GM12874 (cell line): ENCODE data around the gene ABCB1.

Experiments
- TF ChIP-seq, protein P1 (sequence below): IDR thresholded peaks from 2 replicates; pipeline ENCODE4 v1.5.1; 2011; ENCODE audit warnings: low read depth, mild to moderate bottlenecking, control low read depth, low read length, moderate library complexity; ENCODE audit not compliant: insufficient read depth

Gene ABCB1

DNA sequence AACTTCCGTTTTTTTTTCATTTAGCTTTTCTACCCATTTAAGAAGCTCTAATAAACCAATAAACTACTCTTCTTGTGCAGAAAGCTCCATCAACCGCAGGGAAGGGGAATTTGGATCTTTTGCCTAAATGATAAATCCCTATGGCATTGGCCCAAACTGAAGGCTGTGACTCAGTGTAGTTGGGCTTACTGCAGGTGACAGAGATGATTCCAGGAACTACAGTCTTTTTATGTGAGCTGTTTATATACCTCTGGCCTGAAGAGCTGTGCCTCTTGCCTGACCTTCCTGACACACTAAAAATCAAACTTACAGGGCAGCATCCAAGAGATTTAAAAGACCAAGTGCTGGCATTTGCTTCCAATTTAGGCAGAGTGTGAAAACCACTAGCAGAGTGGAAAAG is 25.2 kb downstream of the ABCB1 start:
- TF ChIP-seq, protein P1, sequence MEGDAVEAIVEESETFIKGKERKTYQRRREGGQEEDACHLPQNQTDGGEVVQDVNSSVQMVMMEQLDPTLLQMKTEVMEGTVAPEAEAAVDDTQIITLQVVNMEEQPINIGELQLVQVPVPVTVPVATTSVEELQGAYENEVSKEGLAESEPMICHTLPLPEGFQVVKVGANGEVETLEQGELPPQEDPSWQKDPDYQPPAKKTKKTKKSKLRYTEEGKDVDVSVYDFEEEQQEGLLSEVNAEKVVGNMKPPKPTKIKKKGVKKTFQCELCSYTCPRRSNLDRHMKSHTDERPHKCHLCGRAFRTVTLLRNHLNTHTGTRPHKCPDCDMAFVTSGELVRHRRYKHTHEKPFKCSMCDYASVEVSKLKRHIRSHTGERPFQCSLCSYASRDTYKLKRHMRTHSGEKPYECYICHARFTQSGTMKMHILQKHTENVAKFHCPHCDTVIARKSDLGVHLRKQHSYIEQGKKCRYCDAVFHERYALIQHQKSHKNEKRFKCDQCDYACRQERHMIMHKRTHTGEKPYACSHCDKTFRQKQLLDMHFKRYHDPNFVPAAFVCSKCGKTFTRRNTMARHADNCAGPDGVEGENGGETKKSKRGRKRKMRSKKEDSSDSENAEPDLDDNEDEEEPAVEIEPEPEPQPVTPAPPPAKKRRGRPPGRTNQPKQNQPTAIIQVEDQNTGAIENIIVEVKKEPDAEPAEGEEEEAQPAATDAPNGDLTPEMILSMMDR: no peak

DNA sequence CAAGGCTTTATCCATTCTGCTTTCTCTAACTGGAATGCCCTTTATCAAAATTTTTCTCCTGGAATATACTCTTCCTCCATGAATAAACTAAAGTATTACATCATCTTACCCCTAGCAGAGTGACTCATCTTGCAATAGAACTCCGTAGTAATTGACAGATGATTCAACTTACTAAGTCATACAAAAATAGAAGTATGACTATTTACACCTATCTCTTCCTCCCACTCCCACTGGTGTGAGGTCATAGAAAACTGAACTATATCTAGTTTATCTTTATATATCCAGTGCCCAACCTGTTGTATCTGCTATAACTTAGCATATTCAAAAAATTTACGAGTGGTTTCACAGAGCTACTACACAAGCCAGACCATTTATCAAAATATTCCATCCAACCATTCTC is 26.1 kb downstream of the ABCB1 start:
- TF ChIP-seq, protein P1: no peak

DNA sequence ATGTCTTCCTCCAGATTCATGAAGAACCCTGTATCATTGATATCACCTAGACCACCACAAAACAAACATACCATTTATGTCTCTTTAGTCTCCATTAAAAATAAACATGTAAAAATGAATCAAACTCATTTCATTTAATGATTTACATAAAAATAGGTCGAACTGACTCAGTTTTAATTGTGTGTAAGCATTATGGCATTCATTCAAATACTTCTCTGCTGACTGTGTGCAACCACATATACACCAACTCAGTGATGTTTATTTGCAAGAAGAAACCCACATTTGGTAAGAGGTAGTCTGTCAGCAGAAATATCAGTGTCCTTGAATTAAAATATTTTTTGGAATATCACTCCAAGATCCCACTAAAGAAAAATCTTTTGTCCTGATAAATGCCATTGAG is 30.5 kb downstream of the ABCB1 start:
- TF ChIP-seq, protein P1: no peak

DNA sequence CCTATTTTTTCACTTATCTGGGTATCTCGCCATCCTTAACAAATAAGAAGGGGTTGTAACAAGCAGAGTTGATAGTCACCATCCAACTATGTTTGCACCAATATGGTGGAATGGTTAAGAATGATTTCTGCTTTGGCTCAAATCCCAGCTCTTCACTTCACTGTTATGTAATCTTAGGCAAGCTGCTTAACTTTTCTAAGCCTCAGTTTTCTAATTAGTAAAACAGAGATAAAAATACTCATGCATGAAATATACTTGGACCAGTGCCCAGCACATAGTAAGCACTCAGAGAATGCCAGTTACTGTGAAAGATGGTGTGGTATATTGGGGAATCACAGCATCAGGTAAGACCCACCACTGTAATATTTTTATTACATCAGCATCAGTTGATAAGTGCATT is 33.6 kb downstream of the ABCB1 start:
- TF ChIP-seq, protein P1: no peak

DNA sequence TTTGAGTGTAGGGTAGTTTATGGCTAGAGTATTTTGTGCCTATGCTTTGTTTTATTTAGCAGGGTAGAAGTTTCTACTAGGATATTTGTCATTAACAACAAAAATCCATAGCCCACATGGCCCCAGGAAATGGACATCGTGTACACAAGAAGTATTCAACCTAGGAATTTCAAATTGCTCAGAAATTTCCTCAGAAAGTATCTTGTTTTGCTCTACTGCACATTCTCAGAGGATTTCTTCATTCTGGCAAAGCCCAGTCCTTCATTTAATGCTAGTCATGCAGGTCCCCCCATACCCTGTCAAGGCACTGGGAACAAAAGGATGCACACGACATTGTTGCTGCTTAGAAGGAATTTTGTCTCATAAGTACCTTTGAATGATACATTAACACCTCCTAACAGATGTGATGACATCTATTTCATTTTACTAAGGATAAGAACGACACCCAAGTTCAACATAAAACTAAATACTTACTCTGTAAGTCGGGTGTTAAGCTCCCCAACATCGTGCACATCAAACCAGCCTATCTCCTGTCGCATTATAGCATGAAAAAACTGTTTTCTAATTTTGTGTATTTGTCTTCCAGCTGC is 34.3 kb downstream of the ABCB1 start:
- TF ChIP-seq, protein P1: no peak

DNA sequence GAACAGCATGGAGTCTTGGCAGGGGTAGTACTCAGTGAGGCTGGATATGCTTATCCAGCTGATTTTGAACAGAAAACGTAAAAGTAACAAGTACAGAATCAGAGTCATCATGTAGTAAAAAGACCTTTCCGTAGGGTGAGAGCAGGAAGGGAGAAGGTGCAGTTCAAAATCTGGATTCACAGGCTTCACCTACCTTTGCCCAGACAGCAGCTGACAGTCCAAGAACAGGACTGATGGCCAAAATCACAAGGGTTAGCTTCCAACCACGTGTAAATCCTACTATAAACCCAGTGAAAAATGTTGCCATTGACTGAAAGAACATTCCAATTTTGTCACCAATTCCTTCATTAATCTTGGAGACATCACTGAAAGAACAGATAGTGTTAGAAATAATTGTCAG is 34.8 kb downstream of the ABCB1 start:
- TF ChIP-seq, protein P1: no peak

DNA sequence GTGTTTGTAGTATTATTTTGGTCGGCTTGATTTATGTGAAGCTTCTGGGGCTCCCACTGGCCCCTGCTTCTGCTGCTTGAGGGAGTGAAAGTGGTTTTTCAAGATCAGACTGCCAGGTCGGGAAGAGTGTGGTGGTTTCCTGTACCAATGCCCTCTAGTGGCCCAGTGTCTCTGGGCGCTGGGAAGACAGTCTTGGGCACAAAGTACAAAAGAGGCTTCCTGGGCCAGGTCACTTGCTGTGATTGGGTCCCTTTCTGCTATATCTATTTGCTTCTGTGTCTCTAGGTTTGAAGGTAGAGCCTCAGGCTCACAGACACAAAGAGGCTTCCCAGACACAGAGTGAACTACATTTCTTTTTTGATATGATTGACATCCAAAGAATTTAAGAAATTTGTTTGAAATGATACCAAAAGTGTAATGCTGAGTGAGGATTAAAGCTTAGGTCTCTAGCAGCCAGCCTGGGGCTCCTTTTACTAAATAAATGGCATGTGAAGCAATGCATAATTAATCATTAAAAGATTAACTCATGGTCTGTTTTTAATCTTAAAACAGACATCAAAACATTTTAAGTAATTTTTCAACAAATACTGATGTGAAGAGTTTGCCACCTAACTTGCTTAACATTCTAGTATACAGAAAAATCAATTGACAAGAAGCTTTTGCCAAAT is 36.3 kb downstream of the ABCB1 start:
- TF ChIP-seq, protein P1: peak; percentile 68
